Central memory CD8-positive, alpha-beta T cell (primary cell): ENCODE data around the gene CD58.
A peak's percentile ranks its signal among the peaks of the same experiment; 100 is the strongest.

Source experiments
- ATAC-seq: fragments of 150-1000 bp; cut with Tn5 transposase; replicated peaks from 2 replicates; pipeline ENCODE4 v1.10.0; 2022; ENCODE audit warnings: mild to moderate bottlenecking, moderate FRiP score, moderate number of reproducible peaks; ENCODE audit not compliant: poor library complexity, severe bottlenecking; ENCODE audit errors: extremely low read depth
- DNase-seq, 2 donors: peaks; one replicate each; pipeline ENCODE4 v3.0.0; 2021; ENCODE audit warnings: low spot score in 2 of 2
- H3K27ac Mint-ChIP-seq: one replicate; pipeline ENCODE4 v1.8.0; 2022; ENCODE audit warnings: low read depth, mild to moderate bottlenecking, moderate library complexity, mixed read lengths
- H3K27me3 Mint-ChIP-seq: one replicate; pipeline ENCODE4 v1.8.0; 2022; ENCODE audit warnings: mixed read lengths
- H3K36me3 Mint-ChIP-seq: one replicate; pipeline ENCODE4 v1.8.0; 2022; ENCODE audit warnings: mild to moderate bottlenecking, moderate library complexity, mixed read lengths; ENCODE audit not compliant: insufficient read depth
- H3K4me1 Mint-ChIP-seq: one replicate; pipeline ENCODE4 v1.8.0; 2022; ENCODE audit warnings: mixed read lengths
- H3K4me3 Mint-ChIP-seq: one replicate; pipeline ENCODE4 v1.8.0; 2022; ENCODE audit warnings: mild to moderate bottlenecking, moderate library complexity, mixed read lengths
- H3K9me3 Mint-ChIP-seq: one replicate; pipeline ENCODE4 v1.8.0; 2022; ENCODE audit warnings: mixed read lengths

The CD58 gene

GRCh38 chr1:116560704-116561490 lies 9.9 kb downstream of the CD58 start:
- peak overlapping the region; percentile 81 for H3K27ac Mint-ChIP-seq
- H3K36me3 Mint-ChIP-seq = peaks cover 3% of the 10 kb centered on the region
- peaks cover 83% of the 10 kb centered on the region for H3K4me1 Mint-ChIP-seq
- ATAC-seq (no peak), DNase-seq (no peak)
- no peaks in the 10 kb centered on the region for H3K27me3 Mint-ChIP-seq
- H3K4me3 Mint-ChIP-seq = peak overlapping the region; percentile 65
- peaks cover 5% of the 10 kb centered on the region for H3K9me3 Mint-ChIP-seq

GRCh38 chr1:116559304-116559761 lies 11.5 kb downstream of the CD58 start:
- ATAC-seq = no peak
- Mint-ChIP-seq H3K36me3 (peaks cover 5% of the 10 kb centered on the region), H3K9me3 (peaks cover 4% of the 10 kb centered on the region), H3K27ac (peak overlapping the region; percentile 81), H3K27me3 (no peaks in the 10 kb centered on the region), H3K4me1 (peaks cover 84% of the 10 kb centered on the region), H3K4me3 (peak overlapping the region; percentile 65)
- no peak for DNase-seq

- no peaks in the 10 kb centered on the region for H3K27me3 Mint-ChIP-seq
- peak overlapping the region; percentile 65 for H3K4me3 Mint-ChIP-seq
- H3K27ac Mint-ChIP-seq = peak overlapping the region; percentile 81
- H3K9me3 Mint-ChIP-seq = no peaks in the 10 kb centered on the region
- DNase-seq (no peak), ATAC-seq (no peak)
- H3K4me1 Mint-ChIP-seq = peaks cover 84% of the 10 kb centered on the region
- H3K36me3 Mint-ChIP-seq = peaks cover 5% of the 10 kb centered on the region
Observed at GRCh38 chr1:116558571-116558970, 12.3 kb downstream of the CD58 start.

GRCh38 chr1:116558140-116558549 lies 12.7 kb downstream of the CD58 start:
- H3K27ac Mint-ChIP-seq = peak overlapping the region; percentile 81
- H3K4me3 Mint-ChIP-seq = no peak overlapping the region
- H3K4me1 Mint-ChIP-seq = peaks cover 88% of the 10 kb centered on the region
- no peaks in the 10 kb centered on the region for H3K27me3 Mint-ChIP-seq
- DNase-seq (no peak), ATAC-seq (no peak)
- no peaks in the 10 kb centered on the region for H3K9me3 Mint-ChIP-seq
- peaks cover 5% of the 10 kb centered on the region for H3K36me3 Mint-ChIP-seq

- peaks cover 5% of the 10 kb centered on the region for H3K36me3 Mint-ChIP-seq
- no peak for DNase-seq
- peak overlapping the region; percentile 26 for H3K4me3 Mint-ChIP-seq
- peaks cover 84% of the 10 kb centered on the region for H3K4me1 Mint-ChIP-seq
- peak overlapping the region; percentile 81 for H3K27ac Mint-ChIP-seq
- no peaks in the 10 kb centered on the region for H3K9me3 Mint-ChIP-seq
- ATAC-seq = no peak
- no peaks in the 10 kb centered on the region for H3K27me3 Mint-ChIP-seq
Observed at GRCh38 chr1:116557323-116557878, 13.4 kb downstream of the CD58 start.

GRCh38 chr1:116556289-116557006 lies 14.4 kb downstream of the CD58 start:
- peak; percentile 31 to 71 for DNase-seq
- peaks cover 4% of the 10 kb centered on the region for H3K36me3 Mint-ChIP-seq
- H3K4me1 Mint-ChIP-seq = peaks cover 86% of the 10 kb centered on the region
- peak; percentile 97 for ATAC-seq
- no peaks in the 10 kb centered on the region for H3K9me3 Mint-ChIP-seq
- H3K27ac Mint-ChIP-seq = peak overlapping the region; percentile 81
- no peaks in the 10 kb centered on the region for H3K27me3 Mint-ChIP-seq
- peak overlapping the region; percentile 16 for H3K4me3 Mint-ChIP-seq

GRCh38 chr1:116554924-116555323 lies 15.9 kb downstream of the CD58 start:
- DNase-seq (no peak), ATAC-seq (no peak)
- H3K36me3 Mint-ChIP-seq = peaks cover 7% of the 10 kb centered on the region
- no peaks in the 10 kb centered on the region for H3K9me3 Mint-ChIP-seq
- no peak overlapping the region for H3K4me3 Mint-ChIP-seq
- peak overlapping the region; percentile 82 for H3K27ac Mint-ChIP-seq
- peaks cover 83% of the 10 kb centered on the region for H3K4me1 Mint-ChIP-seq
- no peaks in the 10 kb centered on the region for H3K27me3 Mint-ChIP-seq

GRCh38 chr1:116553386-116554115 lies 17.3 kb downstream of the CD58 start:
- Mint-ChIP-seq H3K36me3 (peaks cover 10% of the 10 kb centered on the region), H3K27ac (peak overlapping the region; percentile 87), H3K9me3 (no peaks in the 10 kb centered on the region)

GRCh38 chr1:116546354-116546977 lies 24.4 kb downstream of the CD58 start:
- H3K4me3 Mint-ChIP-seq = no peak overlapping the region
- peaks cover 72% of the 10 kb centered on the region for H3K4me1 Mint-ChIP-seq
- no peaks in the 10 kb centered on the region for H3K27me3 Mint-ChIP-seq
- DNase-seq (no peak), ATAC-seq (no peak)
- H3K27ac Mint-ChIP-seq = no peak overlapping the region
- H3K9me3 Mint-ChIP-seq = no peaks in the 10 kb centered on the region
- H3K36me3 Mint-ChIP-seq = peaks cover 16% of the 10 kb centered on the region

More at GRCh38 chr1:116553386-116554115, 17.3 kb downstream of the CD58 start:
- no peaks in the 10 kb centered on the region for H3K27me3 Mint-ChIP-seq
- DNase-seq (no peak), ATAC-seq (no peak)
- peaks cover 77% of the 10 kb centered on the region for H3K4me1 Mint-ChIP-seq
- peak overlapping the region; percentile 33 for H3K4me3 Mint-ChIP-seq

GRCh38 chr1:116545359-116545705 lies 25.5 kb downstream of the CD58 start:
- H3K4me1 Mint-ChIP-seq = peaks cover 70% of the 10 kb centered on the region
- ATAC-seq (no peak), DNase-seq (no peak)
- H3K27me3 Mint-ChIP-seq = no peaks in the 10 kb centered on the region
- peak overlapping the region; percentile 86 for H3K27ac Mint-ChIP-seq
- no peaks in the 10 kb centered on the region for H3K9me3 Mint-ChIP-seq
- peaks cover 15% of the 10 kb centered on the region for H3K36me3 Mint-ChIP-seq
- H3K4me3 Mint-ChIP-seq = no peak overlapping the region

GRCh38 chr1:116544588-116545358 lies 26.1 kb downstream of the CD58 start:
- peak overlapping the region; percentile 86 for H3K27ac Mint-ChIP-seq
- no peaks in the 10 kb centered on the region for H3K27me3 Mint-ChIP-seq
- DNase-seq (no peak), ATAC-seq (no peak)
- H3K36me3 Mint-ChIP-seq = peaks cover 13% of the 10 kb centered on the region
- peaks cover 74% of the 10 kb centered on the region for H3K4me1 Mint-ChIP-seq
- H3K4me3 Mint-ChIP-seq = no peak overlapping the region
- no peaks in the 10 kb centered on the region for H3K9me3 Mint-ChIP-seq
